Placental epithelial cell (primary cell): ENCODE results near the gene OR4P4. TPM values are rescaled to one million over a fixed set of nuclear protein-coding genes. Genes with fewer than 3 reads are reported as not detected.

ENCODE experiments used
- total RNA-seq: library from RNA; depleted of rRNA; stranded (reverse); fragments of >200 nt; gene quantifications from 2 replicates; pipeline ENCODE4 v1.2.3, GENCODE V29; 2012

OR4P4 gene
- not detected in 2 replicates for total RNA-seq

DNA sequence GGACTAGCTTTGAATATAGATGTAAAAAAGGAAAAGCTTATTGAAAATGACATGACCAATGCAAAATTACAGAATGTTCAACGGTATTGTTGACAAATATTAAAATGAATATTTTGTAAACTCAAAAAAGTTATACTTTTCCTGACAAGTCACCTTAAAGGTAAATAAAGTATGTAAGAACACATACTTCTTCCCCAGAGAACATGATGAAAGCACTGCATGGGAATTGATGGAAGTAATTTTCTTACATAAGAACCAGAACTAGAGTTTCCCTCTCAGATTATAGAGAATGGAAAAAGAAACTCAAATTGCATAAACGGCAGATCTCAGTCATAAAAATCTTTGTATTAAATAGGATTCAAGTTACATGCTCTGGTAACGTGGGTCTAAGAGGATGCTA lies at the start of gene OR4P4:
TSS of gene OR4P4 (plus strand) at position 301 of the 400 bp plus-strand sequence.

GRCh38 chr11:55607545-55607944 lies 27.4 kb upstream of the OR4P4 start, which contains the start of gene OR4C11:
TSS of gene OR4C11 (minus strand) at chr11:55607645. CDS start at chr11:55604373, 3,272 bp downstream.

GRCh38 chr11:55648027-55648426 lies 13.1 kb downstream of the OR4P4 start, which contains the start of gene OR4S2:
TSS of gene OR4S2 (plus strand) at chr11:55648327. CDS start at chr11:55650904, 2,577 bp downstream.

GRCh38 chr11:55661901-55662300 lies 27.0 kb downstream of the OR4P4 start, which contains the start of gene OR4C6:
TSS of gene OR4C6 (plus strand) at chr11:55662201. CDS start at chr11:55665167, 2,966 bp downstream.

Other genes with a start within 250 kb of the OR4P4 start
- not detected in 2 replicates for gene OR4C15, start 80.6 kb upstream of the OR4P4 start, total RNA-seq
- not detected in 2 replicates for gene OR4C16, start 63.0 kb upstream of the OR4P4 start, total RNA-seq
- not detected in 2 replicates for gene OR4C11, start 27.5 kb upstream of the OR4P4 start, total RNA-seq
- not detected in 2 replicates for gene OR4S2, start 13.2 kb downstream of the OR4P4 start, total RNA-seq
- gene OR4C6, start 27.1 kb downstream of the OR4P4 start, total RNA-seq: not detected in 2 replicates
- not detected in 2 replicates for gene OR5D13, start 138.3 kb downstream of the OR4P4 start, total RNA-seq
- gene OR5D14, start 160.4 kb downstream of the OR4P4 start, total RNA-seq: not detected in 2 replicates
- not detected in 2 replicates for gene OR5L1, start 176.3 kb downstream of the OR4P4 start, total RNA-seq
- gene OR5D18, start 184.5 kb downstream of the OR4P4 start, total RNA-seq: not detected in 2 replicates
- not detected in 2 replicates for gene OR5L2, start 192.1 kb downstream of the OR4P4 start, total RNA-seq
- not detected in 2 replicates for gene OR5D16, start 203.6 kb downstream of the OR4P4 start, total RNA-seq
- gene TRIM51, start 248.2 kb downstream of the OR4P4 start, total RNA-seq: not detected in 2 replicates